Measurements from ENCODE around the gene TGFBR3. TPM values are rescaled to one million over a fixed set of nuclear protein-coding genes. Genes with fewer than 3 reads are reported as not detected.

The TGFBR3 gene
- total RNA-seq, 1 experiment from 2014 or later, result 2.4 TPM

DNA sequence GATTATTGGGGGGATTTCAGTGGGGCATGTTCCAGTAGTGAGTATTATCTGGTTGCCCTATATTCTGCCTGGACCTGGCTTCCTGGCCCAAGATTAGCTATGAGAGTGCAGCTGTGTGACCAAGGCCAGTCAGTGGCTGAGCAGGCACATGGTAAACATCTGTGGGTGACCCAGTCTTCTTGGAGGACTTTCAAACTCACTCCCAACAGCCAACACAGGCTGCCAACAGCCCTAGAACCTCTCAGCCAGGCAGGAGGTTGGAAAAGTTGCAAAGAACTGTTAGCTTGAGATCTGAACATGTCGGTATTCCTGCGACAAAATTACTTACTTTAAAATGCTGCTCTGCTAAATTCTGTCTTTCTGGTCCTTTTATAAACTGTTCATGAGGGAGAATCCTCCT lies 192.4 kb downstream of the TGFBR3 start:
- Mint-ChIP-seq H3K9me3 (no peaks in the 10 kb centered on the region), H3K4me3 (no peak overlapping the region), H3K4me1 (peaks cover 12 to 14% of the 10 kb centered on the region in 2 experiments), H3K36me3 (ENCODE audit: insufficient read depth in 1 of 3, low read depth in 3 of 3) (no peaks in the 10 kb centered on the region), H3K27me3 (ENCODE audit: low read depth) (no peaks in the 10 kb centered on the region; the same call in 1 of the 2 replicates), H3K27ac (peak overlapping the region in 1 of 3 experiments; percentile 69; a peak in 2 of 7 replicates)
- H2BK20ac ChIP-seq (ENCODE audit: low read depth, low read length, poor library complexity, severe bottlenecking), result no peak overlapping the region
- no peaks in the 10 kb centered on the region for H3K79me1 ChIP-seq (ENCODE audit: insufficient read depth, low read depth, low read length, poor library complexity, severe bottlenecking)
- H3K4me2 ChIP-seq (ENCODE audit: insufficient read depth, insufficient read length, low read length), result no peak overlapping the region
- H3K4me1 ChIP-seq (ENCODE audit: insufficient read depth, low read length), result no peaks in the 10 kb centered on the region
- H4K8ac ChIP-seq (replicated peaks; ENCODE audit: insufficient read length, low read depth, low read length), result no peak overlapping the region
- no peak overlapping the region for H2BK120ac ChIP-seq (ENCODE audit: low read depth, low read length, poor library complexity, severe bottlenecking)
- H3K9me3 ChIP-seq (ENCODE audit: control insufficient read depth, low read depth, low read length), result no peaks in the 10 kb centered on the region
- H4K20me1 ChIP-seq (ENCODE audit: control insufficient read depth, insufficient read depth, insufficient read length), result no peaks in the 10 kb centered on the region
- H3K18ac ChIP-seq (ENCODE audit: insufficient read length, low read depth, low read length), result no peak overlapping the region
- H3K79me2 ChIP-seq (ENCODE audit: insufficient read depth, low read length), result no peaks in the 10 kb centered on the region
- H4K91ac ChIP-seq (ENCODE audit: insufficient read length, low read depth, low read length), result no peak overlapping the region
- H3K56ac ChIP-seq (ENCODE audit: insufficient read length, low read depth, low read length), result no peak overlapping the region
- no peak overlapping the region for H3K9ac ChIP-seq (ENCODE audit: extremely low read depth, insufficient read length, low read length)
- H3K27ac ChIP-seq (ENCODE audit: insufficient read length, low read depth, low read length), result no peak overlapping the region
- H4K5ac ChIP-seq (ENCODE audit: insufficient read length, low read depth, low read length), result no peak overlapping the region
- no CpG with 5 or more reads among the region's 2 CpGs for WGBS (ENCODE audit: extremely low coverage, insufficient read length, low lambda C conversion rate)
- no peak overlapping the region for H3K14ac ChIP-seq (ENCODE audit: insufficient read depth, low read length)
- H3T11ph ChIP-seq (ENCODE audit: low read length), result no peak overlapping the region
- no peak overlapping the region for H3K23ac ChIP-seq (ENCODE audit: insufficient read length, low read depth, low read length)
- no peak overlapping the region for H2BK12ac ChIP-seq (ENCODE audit: insufficient read length, low read depth, low read length)
- no peak overlapping the region for H2BK5ac ChIP-seq (ENCODE audit: insufficient read length, low read length)
- H3K27me3 ChIP-seq (ENCODE audit: insufficient read depth, low read length), result no peaks in the 10 kb centered on the region
- H2BK15ac ChIP-seq (ENCODE audit: low read depth, low read length), result no peak overlapping the region
- no peak overlapping the region for H2AFZ ChIP-seq (ENCODE audit: low read length)
- H3K23me2 ChIP-seq (ENCODE audit: insufficient read length, low read depth, low read length, poor library complexity, severe bottlenecking), result no peaks in the 10 kb centered on the region
- TF ChIP-seq, protein P1, sequence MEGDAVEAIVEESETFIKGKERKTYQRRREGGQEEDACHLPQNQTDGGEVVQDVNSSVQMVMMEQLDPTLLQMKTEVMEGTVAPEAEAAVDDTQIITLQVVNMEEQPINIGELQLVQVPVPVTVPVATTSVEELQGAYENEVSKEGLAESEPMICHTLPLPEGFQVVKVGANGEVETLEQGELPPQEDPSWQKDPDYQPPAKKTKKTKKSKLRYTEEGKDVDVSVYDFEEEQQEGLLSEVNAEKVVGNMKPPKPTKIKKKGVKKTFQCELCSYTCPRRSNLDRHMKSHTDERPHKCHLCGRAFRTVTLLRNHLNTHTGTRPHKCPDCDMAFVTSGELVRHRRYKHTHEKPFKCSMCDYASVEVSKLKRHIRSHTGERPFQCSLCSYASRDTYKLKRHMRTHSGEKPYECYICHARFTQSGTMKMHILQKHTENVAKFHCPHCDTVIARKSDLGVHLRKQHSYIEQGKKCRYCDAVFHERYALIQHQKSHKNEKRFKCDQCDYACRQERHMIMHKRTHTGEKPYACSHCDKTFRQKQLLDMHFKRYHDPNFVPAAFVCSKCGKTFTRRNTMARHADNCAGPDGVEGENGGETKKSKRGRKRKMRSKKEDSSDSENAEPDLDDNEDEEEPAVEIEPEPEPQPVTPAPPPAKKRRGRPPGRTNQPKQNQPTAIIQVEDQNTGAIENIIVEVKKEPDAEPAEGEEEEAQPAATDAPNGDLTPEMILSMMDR (conservative IDR thresholded peaks at IDR 0.05), result no peak
- no peak for DNase-seq
- H3K4ac ChIP-seq (ENCODE audit: low read depth, low read length), result no peak overlapping the region
- no peak overlapping the region for H2AK5ac ChIP-seq (ENCODE audit: insufficient read length, low read length)
